Smooth muscle cell (in vitro differentiated cells): ENCODE results near the gene IZUMO2. TPM values are rescaled to one million over a fixed set of nuclear protein-coding genes. Genes with fewer than 3 reads are reported as not detected.

Experiments used
- DNase-seq: peaks from one replicate; lab custom pipeline; 2025; ENCODE audit not compliant: unreplicated experiment; lab: John Stamatoyannopoulos, UW
- H2AFZ ChIP-seq: fragments of 200-600 bp; sonication (generic); 2 replicates; pipeline ENCODE4 v1.6.0; 2016; ENCODE audit warnings: antibody characterized with exemption, low read depth, mild to moderate bottlenecking
- H3F3A ChIP-seq: fragments of 200-600 bp; sonication (generic); 2 replicates; pipeline ENCODE4 v1.6.0; 2017; ENCODE audit warnings: antibody characterized with exemption, low read depth
- H3K27ac ChIP-seq: fragments of 200-600 bp; sonication (generic); 2 replicates; pipeline ENCODE4 v1.5.1; 2016; ENCODE audit warnings: low read depth, mild to moderate bottlenecking
- H3K27me3 ChIP-seq: fragments of 200-600 bp; sonication (generic); 2 replicates; pipeline ENCODE4 v1.6.1; 2016; ENCODE audit warnings: low read depth, mild to moderate bottlenecking
- H3K36me3 ChIP-seq: fragments of 200-600 bp; sonication (generic); 2 replicates; pipeline ENCODE4 v1.5.1; 2016; ENCODE audit warnings: low read depth
- H3K4me1 ChIP-seq: fragments of 200-600 bp; sonication (generic); 2 replicates; pipeline ENCODE4 v1.5.1; 2016; ENCODE audit warnings: low read depth
- H3K4me2 ChIP-seq: fragments of 200-600 bp; sonication (generic); 2 replicates; pipeline ENCODE4 v1.6.0; 2016; ENCODE audit warnings: mild to moderate bottlenecking
- H3K4me3 ChIP-seq: fragments of 200-600 bp; sonication (generic); 2 replicates; pipeline ENCODE4 v1.5.1; 2016; ENCODE audit warnings: mild to moderate bottlenecking
- H3K79me2 ChIP-seq: fragments of 200-600 bp; sonication (generic); 2 replicates; pipeline ENCODE4 v1.6.0; 2016; ENCODE audit warnings: low read depth, mild to moderate bottlenecking
- H3K9ac ChIP-seq: fragments of 200-600 bp; sonication (generic); 2 replicates; pipeline ENCODE4 v1.6.0; 2016; ENCODE audit warnings: low read depth
- H3K9me3 ChIP-seq: fragments of 200-600 bp; sonication (generic); replicated peaks from 2 replicates; pipeline ENCODE4 v1.5.1; 2016; ENCODE audit warnings: low read depth
- H4K20me1 ChIP-seq: fragments of 200-600 bp; sonication (generic); 2 replicates; pipeline ENCODE4 v1.6.0; 2016; ENCODE audit warnings: low read depth
- WGBS: methylation state at CpG from one replicate; pipeline ENCODE4 v1.1.7; 2016; ENCODE audit warnings: low lambda C conversion rate; 5-methylcytosine and 5-hydroxymethylcytosine counted together
- polyA plus RNA-seq: library from polyadenylated mRNA; unstranded; fragments of >200 nt; fragmentation: Nextera tagmentation; extraction: Ambion mirVana; gene quantifications from 2 replicates; pipeline ENCODE4 v1.2.1, GENCODE V29; 2016
- total RNA-seq: library from RNA; depleted of rRNA; stranded (reverse); fragments of >200 nt; gene quantifications from 2 replicates; pipeline ENCODE4 v1.2.3, GENCODE V29; 2014
- TF ChIP-seq, protein P1 (sequence below): fragments of 200-600 bp; sonication (generic); IDR thresholded peaks from 2 replicates; pipeline ENCODE4 v1.5.1; 2017; ENCODE audit warnings: borderline replicate concordance, mild to moderate bottlenecking, antibody characterized with exemption; ENCODE audit not compliant: insufficient read depth, poor library complexity, severe bottlenecking

The IZUMO2 gene
- total and polyA plus RNA-seq, 2 experiments from 2014 or later = not detected

DNA sequence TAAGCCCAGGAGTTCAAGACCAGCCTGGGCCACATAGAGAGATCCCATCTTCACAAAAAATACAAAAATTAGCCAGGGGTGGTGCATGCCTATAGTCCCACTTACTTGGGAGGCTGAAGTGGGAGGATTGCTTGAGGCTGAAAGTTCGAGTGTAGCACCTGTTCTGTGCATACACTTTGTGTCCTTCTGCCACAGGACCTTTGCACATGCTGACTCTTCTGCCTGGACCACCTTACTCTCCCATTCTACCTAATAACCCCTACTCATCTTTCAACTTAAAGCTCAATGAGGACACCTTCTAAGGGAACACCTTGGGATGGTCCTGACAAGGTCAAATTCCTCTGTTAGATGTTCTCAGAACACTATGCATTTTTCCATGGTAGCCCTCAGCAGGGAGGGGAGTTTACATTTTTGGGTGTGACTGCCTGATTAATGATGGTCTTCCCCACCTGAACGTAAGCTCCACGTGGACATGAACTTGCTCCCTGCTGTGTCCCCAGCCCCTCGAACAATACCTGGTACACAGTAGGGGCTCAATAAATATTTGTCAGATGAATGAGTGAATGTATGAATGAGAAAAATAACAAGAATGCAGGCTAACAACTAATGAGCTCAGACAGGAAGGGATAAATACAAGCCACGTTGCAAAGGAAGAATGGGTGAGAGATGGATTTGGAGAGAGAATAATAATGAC is 11.2 kb upstream of the IZUMO2 start:
- WGBS = 66% methylated on average over 5 of the region's 5 CpGs
- Histone ChIP-seq H3K79me2 (no peaks in the 10 kb centered on the region), H4K20me1 (no peaks in the 10 kb centered on the region), H3K4me2 (no peak overlapping the region), H3K9ac (no peak overlapping the region), H3K9me3 (no peaks in the 10 kb centered on the region), H3K4me1 (no peaks in the 10 kb centered on the region), H3K4me3 (no peak overlapping the region), H3K27ac (no peak overlapping the region), H3K36me3 (no peaks in the 10 kb centered on the region), H3F3A (no peaks in the 10 kb centered on the region), H3K27me3 (no peaks in the 10 kb centered on the region), H2AFZ (no peak overlapping the region)
- TF ChIP-seq, protein P1, sequence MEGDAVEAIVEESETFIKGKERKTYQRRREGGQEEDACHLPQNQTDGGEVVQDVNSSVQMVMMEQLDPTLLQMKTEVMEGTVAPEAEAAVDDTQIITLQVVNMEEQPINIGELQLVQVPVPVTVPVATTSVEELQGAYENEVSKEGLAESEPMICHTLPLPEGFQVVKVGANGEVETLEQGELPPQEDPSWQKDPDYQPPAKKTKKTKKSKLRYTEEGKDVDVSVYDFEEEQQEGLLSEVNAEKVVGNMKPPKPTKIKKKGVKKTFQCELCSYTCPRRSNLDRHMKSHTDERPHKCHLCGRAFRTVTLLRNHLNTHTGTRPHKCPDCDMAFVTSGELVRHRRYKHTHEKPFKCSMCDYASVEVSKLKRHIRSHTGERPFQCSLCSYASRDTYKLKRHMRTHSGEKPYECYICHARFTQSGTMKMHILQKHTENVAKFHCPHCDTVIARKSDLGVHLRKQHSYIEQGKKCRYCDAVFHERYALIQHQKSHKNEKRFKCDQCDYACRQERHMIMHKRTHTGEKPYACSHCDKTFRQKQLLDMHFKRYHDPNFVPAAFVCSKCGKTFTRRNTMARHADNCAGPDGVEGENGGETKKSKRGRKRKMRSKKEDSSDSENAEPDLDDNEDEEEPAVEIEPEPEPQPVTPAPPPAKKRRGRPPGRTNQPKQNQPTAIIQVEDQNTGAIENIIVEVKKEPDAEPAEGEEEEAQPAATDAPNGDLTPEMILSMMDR = no peak
- DNase-seq = no peak

DNA sequence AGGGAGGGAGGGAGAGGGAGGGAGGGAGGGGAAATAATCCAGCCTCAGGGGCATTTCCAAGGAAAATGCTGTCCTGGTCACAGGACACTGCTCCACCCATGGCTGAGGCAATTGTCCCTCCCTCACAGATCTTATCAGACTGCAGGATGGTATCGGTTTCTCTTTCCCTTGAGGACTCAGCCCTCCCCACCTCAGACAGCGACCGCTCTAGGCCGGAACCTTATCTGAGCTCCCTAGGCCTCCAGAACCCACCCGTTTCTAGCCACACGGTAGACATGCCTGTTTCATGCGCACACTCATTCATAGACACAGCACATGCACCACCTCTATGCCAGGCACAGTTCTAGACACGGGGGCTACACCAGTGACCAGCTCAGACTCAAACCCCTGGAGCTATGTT is 10.0 kb upstream of the IZUMO2 start:
- H3K4me3 ChIP-seq = no peak overlapping the region
- no peak overlapping the region for H3K9ac ChIP-seq
- no peaks in the 10 kb centered on the region for H3K36me3 ChIP-seq
- TF ChIP-seq, protein P1 = no peak
- DNase-seq = no peak
- no peaks in the 10 kb centered on the region for H4K20me1 ChIP-seq
- H3K4me1 ChIP-seq = no peaks in the 10 kb centered on the region
- no peaks in the 10 kb centered on the region for H3K27me3 ChIP-seq
- no peaks in the 10 kb centered on the region for H3F3A ChIP-seq
- H2AFZ ChIP-seq = no peak overlapping the region
- H3K4me2 ChIP-seq = no peak overlapping the region
- no peak overlapping the region for H3K27ac ChIP-seq
- 69% methylated on average over 8 of the region's 8 CpGs for WGBS
- no peaks in the 10 kb centered on the region for H3K79me2 ChIP-seq
- no peaks in the 10 kb centered on the region for H3K9me3 ChIP-seq

DNA sequence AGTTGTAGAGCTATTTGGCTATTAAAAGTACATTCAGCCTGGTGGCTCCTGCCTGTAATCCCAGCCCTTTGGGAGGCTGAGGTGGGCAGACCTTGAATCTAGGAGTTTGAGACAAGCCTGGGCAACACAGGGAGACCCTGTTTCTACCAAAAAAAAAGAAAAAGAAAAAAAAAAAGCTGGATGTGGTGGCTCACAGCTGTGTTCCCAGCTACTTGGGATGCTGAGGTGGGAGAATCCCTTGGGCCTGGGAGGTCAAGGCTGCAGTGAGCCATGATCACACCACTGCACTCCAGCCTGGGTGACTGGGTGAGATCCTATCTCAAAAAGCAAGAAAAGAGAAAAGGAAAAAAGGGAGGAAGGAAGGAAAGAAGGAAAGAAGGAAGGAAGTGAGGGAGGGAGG is 9.6 kb upstream of the IZUMO2 start:
- TF ChIP-seq, protein P1 = no peak
- Histone ChIP-seq H3K4me3 (no peak overlapping the region), H3K4me2 (no peak overlapping the region), H3F3A (no peaks in the 10 kb centered on the region), H3K4me1 (no peaks in the 10 kb centered on the region), H3K27ac (no peak overlapping the region), H3K36me3 (no peaks in the 10 kb centered on the region), H3K9ac (no peak overlapping the region), H3K79me2 (no peaks in the 10 kb centered on the region), H3K27me3 (no peaks in the 10 kb centered on the region), H2AFZ (no peak overlapping the region), H4K20me1 (no peaks in the 10 kb centered on the region), H3K9me3 (no peaks in the 10 kb centered on the region)
- DNase-seq = no peak

DNA sequence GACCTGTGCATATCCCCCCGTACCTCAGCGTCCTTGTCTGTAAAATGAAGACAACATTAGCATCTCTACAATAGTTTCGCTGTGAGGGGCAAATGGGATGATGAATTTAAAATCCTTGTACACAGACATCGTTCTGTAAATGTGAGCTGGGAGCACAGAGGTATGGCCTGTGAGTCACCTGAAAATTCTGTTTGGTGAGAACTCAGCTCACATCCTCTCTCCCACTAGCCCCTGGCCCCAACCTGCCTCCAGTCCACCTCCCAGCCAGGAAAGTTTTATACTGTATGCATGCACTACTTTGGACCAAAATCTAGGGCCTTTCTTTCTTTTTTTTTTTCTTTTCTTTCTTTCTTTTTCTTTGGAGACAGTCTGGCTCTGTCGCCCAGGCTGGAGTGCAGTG is 8.7 kb upstream of the IZUMO2 start:
- H2AFZ ChIP-seq = no peak overlapping the region
- H3K9me3 ChIP-seq = no peaks in the 10 kb centered on the region
- WGBS = 86% methylated on average over 5 of the region's 5 CpGs
- H3K36me3 ChIP-seq = no peaks in the 10 kb centered on the region
- no peaks in the 10 kb centered on the region for H3K79me2 ChIP-seq
- H3K4me1 ChIP-seq = no peaks in the 10 kb centered on the region
- H3K4me3 ChIP-seq = no peak overlapping the region
- TF ChIP-seq, protein P1 = no peak
- no peak overlapping the region for H3K4me2 ChIP-seq
- H3K9ac ChIP-seq = no peak overlapping the region
- no peak overlapping the region for H3K27ac ChIP-seq
- no peaks in the 10 kb centered on the region for H4K20me1 ChIP-seq
- no peaks in the 10 kb centered on the region for H3F3A ChIP-seq
- DNase-seq = no peak
- no peaks in the 10 kb centered on the region for H3K27me3 ChIP-seq
